Right lung (tissue), 5 donors: Measurements from ENCODE around the gene ACACA. TPM values are rescaled to one million over a fixed set of nuclear protein-coding genes. Genes with fewer than 3 reads are reported as not detected.

Experiments
- DNase-seq, 2 donors: peaks; one replicate each; pipeline ENCODE4 v3.0.0-alpha.2; 2013
- polyA plus RNA-seq, 5 donors: library from polyadenylated mRNA; unstranded; fragments of 120-200 nt; gene quantifications; one replicate each; pipeline versions ENCODE4 v1.2.1 to v1.2.3, GENCODE V29; 2013; ENCODE audit warnings: inconsistent platforms in 1 of 5, low replicate concordance in 1 of 5; ENCODE audit not compliant: insufficient read length in 5 of 5, insufficient read depth in 1 of 5

Gene ACACA
- polyA plus RNA-seq, 5 donors = 40.8 to 60.5 (median 49.2) TPM

GRCh38 chr17:37037590-37038155 is 369.0 kb downstream of the ACACA start:
- DNase-seq = no peak

Other genes starting within 250 kb of the ACACA start
- gene C17orf78, start 30.9 kb downstream of the ACACA start, polyA plus RNA-seq = under 1 TPM in 4 of 5 donors, not detected in 1; 0.14 to 0.31 (median 0.24) TPM
- gene TADA2A, start 50 bp upstream of the ACACA start, polyA plus RNA-seq = 10 to 100 TPM; 27.5 to 35.1 (median 28.5) TPM
- 10 to 100 TPM in 1 of 5 donors, 1 to 10 TPM in 4; 7.3 to 11.0 (median 8.4) TPM for gene DUSP14, start 83.1 kb upstream of the ACACA start, polyA plus RNA-seq
- gene SYNRG, start 202.6 kb upstream of the ACACA start, polyA plus RNA-seq = 10 to 100 TPM; 31.0 to 40.7 (median 38.0) TPM
- 10 to 100 TPM; 28.4 to 40.8 (median 37.1) TPM for gene DDX52, start 236.6 kb upstream of the ACACA start, polyA plus RNA-seq